GOT3 (cell line): ENCODE data around the gene CD24.
"Not testable (repeated sequence)": the region's sequence is repeated elsewhere in the genome, so short reads cannot be mapped to it uniquely, and the experiment has no call there.

Experiments used
- DNase-seq: peaks from one replicate; lab custom pipeline; 2025; ENCODE audit warnings: mixed read lengths; lab: John Stamatoyannopoulos, UW

CD24 gene

GRCh38 chr6:106974336-106974998, at the start of gene CD24:
TSS of gene CD24 (minus strand) at chr6:106974729. CDS start at chr6:106974646, 83 bp downstream.
- no peak for DNase-seq

- DNase-seq: no peak
These were observed 47.1 kb upstream of the CD24 start for GRCh38 chr6:107021446-107022185.

GRCh38 chr6:107020239-107020638, 45.7 kb upstream of the CD24 start:
- no peak for DNase-seq

GRCh38 chr6:107019628-107020027, 45.1 kb upstream of the CD24 start:
- DNase-seq: not testable (repeated sequence)

- DNase-seq: no peak
These were observed 44.5 kb upstream of the CD24 start for GRCh38 chr6:107019047-107019446.

GRCh38 chr6:107009499-107009898, 35.0 kb upstream of the CD24 start:
- DNase-seq: no peak

- no peak for DNase-seq
These were observed 23.0 kb upstream of the CD24 start for GRCh38 chr6:106997392-106998158.

- no peak for DNase-seq
These were observed 21.1 kb upstream of the CD24 start for GRCh38 chr6:106995640-106996039.

GRCh38 chr6:106989737-106990136, 15.2 kb upstream of the CD24 start:
- DNase-seq: not testable (repeated sequence)

- no peak for DNase-seq
These were observed 14.1 kb upstream of the CD24 start for GRCh38 chr6:106988664-106989063.

- no peak for DNase-seq
These were observed 7.4 kb upstream of the CD24 start for GRCh38 chr6:106981926-106982325.

GRCh38 chr6:106980926-106981325, 6.4 kb upstream of the CD24 start:
- DNase-seq: no peak

- peak; percentile 41 for DNase-seq
These were observed 4.9 kb upstream of the CD24 start for GRCh38 chr6:106979435-106979884.

- no peak for DNase-seq
These were observed 2.7 kb upstream of the CD24 start for GRCh38 chr6:106977246-106977645.

- no peak for DNase-seq
These were observed 1.7 kb upstream of the CD24 start for GRCh38 chr6:106976270-106976669.

- no peak for DNase-seq
These were observed 1.2 kb upstream of the CD24 start for GRCh38 chr6:106975738-106976064.

GRCh38 chr6:106974999-106975737, 639 bp upstream of the CD24 start:
- DNase-seq: no peak

- DNase-seq: no peak
These were observed 643 bp downstream of the CD24 start for GRCh38 chr6:106973836-106974335.

- DNase-seq: no peak
These were observed 1.3 kb downstream of the CD24 start for GRCh38 chr6:106973018-106973835.

GRCh38 chr6:106972500-106972899, 2.0 kb downstream of the CD24 start:
- DNase-seq: no peak

GRCh38 chr6:106970769-106971168, 3.8 kb downstream of the CD24 start:
- not testable (repeated sequence) for DNase-seq
